SK-N-DZ (cell line): Measurements from ENCODE around the gene GALNT5.

Source experiments
- DNase-seq: peaks from one replicate; pipeline ENCODE4 v3.0.0-alpha.2; 2015; ENCODE audit warnings: low spot score

Gene GALNT5

DNA sequence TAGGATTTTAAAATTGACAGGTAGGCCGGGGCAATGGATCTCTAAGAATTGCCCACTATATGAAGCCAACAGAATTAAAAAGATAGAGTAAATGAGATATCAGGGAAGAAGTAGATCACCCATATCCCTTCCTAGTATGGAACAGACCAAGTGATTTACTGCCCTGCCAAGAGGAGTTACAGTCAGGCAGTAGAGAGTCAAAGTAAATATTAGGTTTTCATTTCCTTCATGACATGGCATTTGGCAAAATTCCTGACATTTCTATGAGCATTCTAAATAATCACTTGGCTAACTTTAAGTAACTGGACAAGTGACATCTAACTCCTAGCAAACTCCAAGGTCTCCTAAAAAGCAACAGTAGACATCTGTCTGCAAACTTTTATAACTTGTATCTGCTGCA lies 33.5 kb downstream of the GALNT5 start:
- no peak for DNase-seq

DNA sequence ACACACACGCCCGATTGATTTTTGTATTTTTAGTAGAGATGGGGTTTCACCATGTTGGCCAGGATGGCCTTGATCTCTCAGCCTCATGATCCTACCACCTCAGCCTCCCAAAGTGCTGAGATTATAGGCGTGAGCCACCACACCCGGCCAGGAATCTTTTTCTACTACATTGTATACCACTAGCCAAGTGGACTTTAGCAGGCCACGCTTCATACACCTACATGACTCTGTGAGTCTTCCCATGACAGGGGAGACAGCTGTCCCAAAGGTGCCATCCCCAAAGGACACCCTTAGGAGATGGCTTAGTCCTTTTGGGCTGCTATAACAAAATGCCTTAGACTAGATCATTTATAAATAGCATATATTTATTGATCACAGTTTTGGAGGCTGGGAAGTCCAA lies 35.3 kb downstream of the GALNT5 start:
- DNase-seq: no peak

DNA sequence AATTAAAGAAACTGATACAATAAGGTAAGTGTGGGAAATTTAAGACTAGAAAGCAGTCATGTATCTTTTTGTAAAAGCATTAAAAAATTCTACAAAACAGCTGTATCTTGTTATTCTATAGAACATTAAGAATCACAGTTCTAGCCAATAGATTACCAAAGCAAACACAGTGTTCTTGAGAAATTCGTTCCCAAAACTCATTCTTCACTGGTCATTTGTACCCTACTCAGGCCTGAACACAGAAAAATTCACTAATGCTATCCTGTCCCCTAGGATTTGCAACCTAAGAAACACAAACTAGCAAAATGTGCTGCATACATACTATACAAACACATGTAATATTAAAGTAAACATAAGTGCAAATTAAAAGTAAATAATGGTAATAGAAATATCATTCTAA lies 39.0 kb downstream of the GALNT5 start:
- DNase-seq: no peak

DNA sequence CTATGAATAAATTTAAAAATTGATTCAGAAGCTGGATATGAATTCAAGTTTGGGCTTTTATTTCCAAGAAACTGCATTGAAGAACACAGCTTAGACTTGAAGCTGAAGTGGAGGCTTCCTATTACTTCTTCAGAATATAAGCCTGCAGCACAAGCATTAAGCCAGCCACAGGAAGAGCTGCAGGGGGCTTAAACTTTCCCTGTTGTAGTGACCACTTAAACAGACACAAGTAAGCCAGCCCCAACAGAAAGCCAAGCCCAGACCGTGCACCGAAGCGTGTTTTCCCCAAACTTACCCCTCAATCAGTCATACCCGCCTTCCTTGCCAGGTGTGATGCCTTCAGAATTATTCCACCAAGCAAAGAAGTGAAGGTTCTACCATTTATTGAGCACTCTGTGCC lies 39.5 kb downstream of the GALNT5 start:
- no peak for DNase-seq

DNA sequence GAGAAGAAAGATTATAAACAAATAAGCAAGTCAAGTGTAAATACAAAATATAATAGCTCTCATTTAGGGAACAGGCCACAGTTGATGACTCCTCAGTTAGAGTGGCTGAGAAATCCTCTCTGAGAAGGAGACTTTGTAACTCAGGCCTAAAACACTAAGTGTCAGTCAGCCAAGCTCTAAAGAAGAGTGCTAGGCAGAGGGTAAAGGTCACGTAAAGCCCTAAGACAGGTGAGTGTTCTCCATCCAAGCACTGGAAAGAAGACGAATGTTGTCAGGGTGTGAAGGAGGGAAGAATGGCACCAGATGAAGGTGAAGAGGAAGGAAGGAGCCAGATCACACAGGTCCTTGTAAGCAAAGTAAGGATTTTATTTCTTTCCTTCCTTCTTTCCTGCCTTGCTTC lies 43.8 kb downstream of the GALNT5 start:
- no peak for DNase-seq

DNA sequence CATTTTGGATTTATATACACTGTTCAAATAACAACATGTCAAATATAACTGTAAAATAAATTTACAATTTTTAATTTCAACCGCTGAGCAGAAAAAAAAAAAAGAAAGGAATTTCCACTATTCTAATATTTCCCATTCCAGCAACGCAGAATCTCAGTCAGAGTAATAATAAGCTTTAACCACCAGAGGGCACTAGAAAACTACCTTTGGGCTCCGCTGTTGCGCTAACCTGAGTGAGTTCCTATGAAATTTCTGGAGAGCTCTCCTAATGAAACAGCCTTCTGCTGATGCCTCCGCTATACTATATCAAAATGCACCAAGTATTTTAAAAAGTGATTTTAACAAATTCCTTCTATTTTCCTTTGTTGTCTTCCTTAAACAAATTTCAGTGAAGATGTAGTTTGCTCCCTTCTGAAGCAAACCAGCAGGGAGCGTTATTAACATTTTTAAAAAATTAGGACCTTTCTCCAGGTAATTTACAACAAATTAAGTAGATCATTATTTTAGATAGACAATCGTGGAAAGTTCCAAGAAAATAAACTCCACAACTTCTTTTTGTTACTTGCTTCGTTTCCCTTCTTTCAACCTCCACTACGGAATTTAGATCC lies 45.1 kb downstream of the GALNT5 start:
- peak; percentile 41 for DNase-seq

DNA sequence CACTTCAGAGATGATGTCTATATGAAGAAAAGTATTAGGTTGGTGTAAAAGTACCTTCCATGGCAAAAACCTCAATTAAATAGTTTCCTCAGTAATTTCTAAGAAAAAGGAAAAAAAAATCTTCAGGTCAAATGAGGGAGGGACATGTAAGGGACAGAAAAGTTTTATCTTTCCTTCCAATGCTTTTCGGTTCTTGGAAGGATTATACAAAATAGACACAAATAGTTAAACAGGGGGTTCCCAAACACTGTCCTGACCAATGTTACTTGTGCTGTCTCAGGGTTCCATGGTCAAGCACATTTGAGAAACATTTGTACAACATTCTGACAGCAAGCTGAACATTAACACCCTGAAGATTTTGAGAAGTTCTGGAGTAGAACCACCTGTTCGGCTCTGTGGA lies 46.1 kb downstream of the GALNT5 start:
- no peak for DNase-seq

DNA sequence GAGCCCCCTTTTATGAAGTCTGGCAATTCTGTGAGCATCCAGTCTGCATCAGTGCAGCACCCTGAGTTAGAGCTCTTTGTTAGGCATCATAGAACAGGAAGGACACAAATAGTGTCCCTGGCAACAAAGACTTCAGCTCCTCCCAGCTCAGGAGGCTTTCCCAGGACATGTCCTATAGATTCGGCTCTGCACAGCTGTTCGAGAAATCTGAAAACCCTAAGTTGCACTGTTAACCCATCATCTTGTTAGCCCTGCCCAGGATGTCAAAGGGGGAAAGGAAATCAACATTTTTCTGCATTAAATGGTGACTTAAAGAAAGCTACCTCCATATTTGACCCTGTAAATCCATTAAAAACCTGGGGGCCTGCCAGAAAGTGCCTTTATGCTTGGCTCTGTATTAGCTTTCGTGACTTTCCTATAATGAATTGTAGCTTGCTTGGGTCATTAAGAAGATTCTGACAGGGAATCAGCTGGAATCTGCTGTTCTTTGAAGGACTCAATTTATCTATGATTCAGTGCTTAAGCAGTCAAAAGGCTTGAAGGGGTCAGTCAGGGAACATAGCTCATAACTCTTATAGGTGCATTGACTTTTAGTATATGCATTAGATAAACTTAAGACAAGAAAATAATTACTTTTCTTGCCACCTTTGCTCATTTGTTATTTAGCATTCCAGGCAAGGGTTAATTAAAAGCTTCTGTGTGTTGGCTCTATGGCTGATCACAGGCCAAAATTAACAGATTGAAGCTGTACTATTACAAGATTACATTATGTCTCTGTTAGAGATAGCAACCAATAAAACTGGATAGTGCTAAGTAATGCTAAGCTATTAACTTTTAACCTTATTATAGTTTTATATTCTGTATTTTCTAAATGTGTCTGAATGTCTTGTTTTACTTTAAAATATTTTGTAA lies 47.6 kb downstream of the GALNT5 start:
- DNase-seq: no peak

DNA sequence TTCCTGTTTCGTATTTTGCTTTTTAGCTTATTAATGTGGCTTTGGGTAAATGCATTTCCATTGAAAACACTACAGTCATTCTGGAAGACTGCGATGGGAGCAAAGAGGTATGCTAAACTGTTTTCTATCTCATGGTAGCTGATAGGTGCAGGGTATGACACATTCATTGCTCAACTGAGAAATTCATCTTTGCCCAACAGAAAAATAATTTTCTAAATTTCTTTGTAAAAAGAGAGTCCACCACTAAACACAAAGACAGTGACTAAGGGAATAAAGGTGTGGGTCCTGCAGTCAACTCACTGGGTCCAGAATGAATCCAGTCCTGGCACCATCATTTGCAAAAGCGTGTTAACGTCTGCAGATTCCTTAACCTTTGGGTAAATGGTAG lies 48.2 kb downstream of the GALNT5 start:
- DNase-seq: no peak

DNA sequence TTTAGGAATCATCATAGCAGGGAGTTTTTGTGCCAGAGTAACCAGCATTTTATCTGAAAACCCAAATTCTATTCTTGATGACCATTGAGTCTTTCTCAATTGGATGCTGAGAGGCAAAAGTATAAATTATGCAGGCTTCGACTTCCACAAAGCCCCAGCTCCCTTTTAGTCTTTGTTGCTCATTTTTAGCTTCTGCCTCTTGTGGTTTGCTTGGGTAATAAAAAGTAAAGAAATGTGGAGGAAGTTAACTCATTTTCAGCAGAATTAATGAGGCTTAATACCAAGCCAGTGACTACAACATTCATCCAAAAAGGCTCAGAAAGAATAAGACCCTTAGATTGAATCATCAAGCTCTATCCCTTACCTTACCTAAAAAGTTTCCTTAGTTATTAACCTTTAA lies 49.5 kb downstream of the GALNT5 start:
- DNase-seq: no peak

DNA sequence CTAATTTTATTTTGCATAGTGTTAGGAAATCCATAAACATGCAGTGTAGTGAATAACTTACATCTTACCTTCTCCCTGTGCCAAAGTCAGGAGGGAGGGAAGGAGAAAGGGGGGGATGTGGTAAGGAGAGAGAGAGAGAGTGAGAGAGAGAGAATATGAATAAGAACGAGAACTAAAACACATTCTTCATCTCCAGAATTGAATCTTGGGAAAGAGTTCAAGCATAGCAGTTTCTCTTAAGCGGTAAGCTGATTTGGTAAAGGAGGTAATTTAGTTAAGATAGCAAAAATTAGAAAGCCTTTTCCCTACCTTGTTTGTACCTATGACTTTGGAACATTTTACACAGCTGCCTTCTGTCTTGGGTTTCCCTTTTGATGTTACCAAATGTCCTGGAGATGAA lies 52.4 kb downstream of the GALNT5 start:
- DNase-seq: no peak

DNA sequence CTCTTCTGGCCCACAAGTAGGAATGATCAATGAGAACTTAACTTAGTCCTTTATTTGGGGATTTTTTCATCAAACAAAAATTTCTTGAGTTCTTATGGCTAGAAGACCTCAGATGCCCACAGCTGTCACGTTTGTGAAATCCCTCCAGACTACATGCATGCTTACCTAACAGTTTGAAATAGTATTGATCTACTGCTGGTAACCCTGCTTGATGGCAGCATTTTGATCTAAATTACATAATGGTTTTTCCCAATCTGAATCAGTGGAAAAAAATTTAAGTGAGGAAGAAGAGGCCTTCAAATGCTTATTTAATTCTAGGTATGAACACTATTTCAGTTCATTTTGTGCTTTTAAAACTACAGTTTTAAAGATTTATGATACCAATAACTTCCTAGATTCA lies 54.2 kb downstream of the GALNT5 start:
- no peak for DNase-seq

DNA sequence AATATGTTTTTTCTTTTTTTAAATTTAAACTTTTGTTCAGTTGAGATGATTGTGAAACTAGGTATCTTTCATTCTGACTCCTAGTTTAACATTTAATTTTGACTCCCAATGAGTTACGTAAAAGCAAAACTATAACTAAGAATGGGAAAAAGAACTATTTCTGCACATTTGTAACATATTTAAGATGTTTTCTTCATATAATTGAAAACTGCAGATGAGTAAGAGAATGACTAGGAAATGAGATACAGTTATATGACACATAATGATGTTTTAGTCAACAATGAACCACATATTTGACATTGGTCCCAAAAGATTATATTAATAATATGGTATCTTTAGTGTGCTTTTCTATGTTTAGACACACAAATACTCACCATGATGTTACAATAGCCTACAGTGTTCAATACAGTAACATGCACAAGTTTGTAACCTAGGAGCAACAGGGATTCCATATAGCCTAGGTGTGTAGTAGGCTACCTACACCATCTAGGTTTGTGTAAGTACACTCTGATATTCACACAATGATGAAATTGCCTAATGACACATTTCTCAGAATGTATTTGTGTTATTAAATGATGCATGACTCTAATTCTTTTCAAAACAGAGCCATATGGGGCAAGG lies 55.5 kb downstream of the GALNT5 start:
- DNase-seq: no peak

DNA sequence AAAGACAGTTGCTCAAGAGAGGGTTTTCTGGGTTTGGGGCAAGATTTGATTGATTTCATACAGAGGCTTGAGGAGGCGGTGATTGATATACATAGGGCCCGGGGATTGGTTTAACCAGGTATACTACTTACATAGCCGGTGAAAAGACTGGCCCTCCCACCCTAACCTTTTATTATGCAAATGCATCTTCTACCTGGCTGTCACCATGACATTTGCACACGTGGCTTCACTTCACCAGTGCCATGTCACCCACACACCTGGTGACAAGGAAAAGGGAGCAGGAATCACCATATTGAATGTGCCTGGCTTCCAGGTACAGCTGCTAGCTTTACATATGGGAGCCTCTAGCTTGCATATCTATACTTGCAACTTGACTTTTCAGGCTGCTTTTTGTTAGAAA lies 58.4 kb downstream of the GALNT5 start:
- DNase-seq: no peak

DNA sequence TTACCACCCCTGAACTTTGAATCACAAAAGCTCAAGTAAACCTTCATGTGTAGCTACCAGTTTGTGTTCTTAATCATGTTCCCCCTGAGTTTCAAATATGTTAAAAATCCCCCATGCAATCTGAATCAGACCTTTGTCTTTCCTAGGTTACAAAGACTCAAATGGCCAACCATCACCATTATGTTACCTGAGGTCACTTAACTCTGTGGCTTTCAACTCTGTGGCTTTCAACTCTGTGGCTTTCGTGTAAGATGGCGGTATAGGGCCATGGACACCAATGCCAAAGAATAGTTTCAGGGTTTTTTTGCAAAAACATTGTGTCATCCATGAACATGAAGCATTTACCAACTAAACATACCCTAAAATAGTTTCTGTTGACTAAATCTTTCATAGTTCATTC lies 61.4 kb downstream of the GALNT5 start:
- DNase-seq: no peak

DNA sequence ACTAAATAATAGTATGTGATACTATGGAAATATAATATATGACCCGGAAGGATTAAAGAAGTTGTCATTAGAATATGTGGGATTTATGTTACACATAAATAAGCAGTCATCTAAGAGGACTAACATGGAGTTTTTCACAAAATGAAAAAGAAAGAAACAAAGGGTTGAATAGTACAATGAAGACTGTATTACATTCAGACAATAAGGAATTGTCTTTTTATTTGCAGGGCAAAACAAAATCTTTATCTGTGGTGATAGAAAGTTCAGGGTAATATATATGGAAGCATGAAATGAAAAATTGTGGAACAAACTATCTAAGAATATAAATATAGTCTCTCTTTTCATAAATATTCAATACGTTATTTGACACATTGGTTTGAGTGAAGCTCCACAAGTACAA lies 62.3 kb downstream of the GALNT5 start:
- no peak for DNase-seq

DNA sequence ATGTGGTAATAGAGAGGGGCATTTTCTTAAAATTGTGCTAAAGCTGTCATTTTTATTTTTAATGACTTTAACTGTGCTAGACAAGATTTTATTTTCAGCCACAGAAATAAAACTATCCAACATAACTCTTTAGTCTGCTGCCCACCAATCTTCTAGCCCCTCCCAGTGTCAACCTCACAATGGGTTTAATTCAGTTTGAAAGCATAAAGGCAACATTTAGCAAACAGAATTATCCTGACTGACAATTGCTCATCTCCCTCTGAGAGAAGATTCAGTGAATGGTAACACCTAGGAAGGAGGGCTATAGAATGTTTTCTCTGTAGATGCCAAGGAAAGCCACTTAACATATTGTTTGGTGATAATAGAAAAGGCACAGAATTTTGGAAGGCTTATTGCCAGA lies 62.9 kb downstream of the GALNT5 start:
- no peak for DNase-seq

DNA sequence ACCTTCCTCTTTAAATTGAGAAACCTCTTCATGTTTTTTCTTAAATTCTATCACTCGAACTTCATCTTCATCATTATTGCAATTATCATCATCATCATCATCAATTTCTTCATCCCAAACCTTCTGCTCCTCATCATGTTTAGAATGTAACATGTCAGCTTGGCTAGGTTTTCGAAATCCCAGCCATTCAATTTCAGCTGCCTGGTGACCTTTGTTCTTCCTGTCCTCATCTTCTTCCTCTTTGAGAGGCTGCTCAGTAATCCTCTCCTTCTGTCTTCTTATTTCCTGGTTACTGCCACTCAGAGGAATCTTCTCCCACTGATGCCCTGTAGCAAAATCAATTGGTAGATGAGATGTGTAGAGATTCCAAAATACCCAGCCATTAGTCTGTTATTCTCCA lies 64.0 kb downstream of the GALNT5 start:
- DNase-seq: no peak

DNA sequence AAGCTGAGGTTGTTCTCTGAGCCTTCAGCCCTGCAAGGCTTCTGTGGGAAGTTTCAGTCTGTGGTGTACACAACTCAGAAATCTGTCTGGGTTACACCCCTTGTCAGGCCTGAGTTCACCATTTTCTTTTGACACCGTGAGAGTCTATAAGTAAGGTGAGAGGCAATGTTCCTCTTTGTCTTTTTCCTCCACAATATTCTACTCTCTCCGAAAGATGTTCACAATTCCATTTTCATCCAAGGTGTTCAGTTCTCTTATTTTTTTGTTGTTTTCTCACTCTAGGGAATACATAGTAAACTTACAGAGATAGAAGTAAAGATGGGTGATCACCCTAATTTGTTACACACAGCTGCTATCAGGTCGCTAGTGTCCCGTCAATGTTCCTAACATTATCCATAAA lies 64.9 kb downstream of the GALNT5 start:
- no peak for DNase-seq

DNA sequence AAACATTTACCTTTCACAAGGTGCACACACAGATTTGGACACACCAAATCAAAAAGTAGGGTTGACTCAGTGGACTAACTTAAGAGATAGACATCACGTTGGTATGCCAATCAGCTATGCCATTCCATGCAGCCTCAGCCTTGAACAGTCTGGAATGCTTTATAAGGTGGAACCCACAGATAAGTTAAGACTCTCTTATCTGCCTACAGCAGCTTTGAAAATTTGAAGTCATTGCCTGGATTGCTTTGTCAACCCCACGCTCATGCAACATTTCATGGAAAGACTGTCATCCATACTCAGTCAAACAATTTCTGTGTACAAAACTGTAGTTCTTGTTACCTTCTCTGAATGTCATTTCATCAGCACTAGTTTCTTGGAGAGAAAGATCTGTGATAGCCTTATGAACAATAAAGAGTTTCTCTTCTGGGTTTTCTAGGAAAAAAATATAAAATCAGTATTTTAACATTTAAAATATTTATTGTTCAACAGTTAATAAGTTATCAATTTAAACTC lies 66.9 kb downstream of the GALNT5 start:
- DNase-seq: no peak

DNA sequence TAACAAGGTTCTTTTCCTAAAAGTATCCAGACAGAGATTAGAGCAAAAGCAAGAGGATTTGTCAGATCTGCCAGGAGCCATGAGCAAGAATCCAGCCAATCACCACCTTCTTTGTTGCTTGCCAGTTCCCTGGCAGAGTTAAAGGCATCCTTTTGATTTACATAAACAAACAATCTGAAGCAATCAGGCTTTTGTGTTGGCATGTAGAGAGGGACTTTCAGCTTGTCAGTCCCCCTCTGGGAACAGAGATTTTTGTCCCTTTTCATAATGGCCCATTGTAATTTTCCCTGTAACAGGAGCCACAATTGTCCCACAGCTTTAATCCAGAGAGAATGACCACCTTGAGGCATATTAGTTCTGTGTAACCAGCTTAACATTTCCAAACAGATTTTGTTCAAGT lies 68.3 kb downstream of the GALNT5 start, which contains the start of gene ERMN:
TSS of gene ERMN (minus strand) at position 39 of the 400 bp plus-strand sequence. CDS start 182 bp downstream, outside the sequence.
- no peak for DNase-seq

DNA sequence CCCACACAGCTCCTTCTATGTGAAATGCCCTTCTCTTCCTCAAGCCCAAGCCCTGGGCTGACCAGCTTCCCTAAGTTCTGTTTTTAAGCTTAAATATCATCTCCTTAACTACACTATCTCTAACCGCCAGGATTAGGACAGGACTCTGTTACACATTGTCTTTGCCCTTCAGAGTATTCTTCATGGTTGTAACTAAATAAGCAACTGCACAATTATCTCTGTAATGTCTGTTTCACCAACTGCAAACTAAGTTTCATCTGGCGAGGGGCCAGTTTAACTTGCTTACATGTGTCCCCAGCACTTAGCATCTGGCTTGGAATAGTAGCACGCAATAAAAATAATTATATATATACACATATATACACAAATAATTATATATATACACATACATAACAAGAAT lies 69.2 kb downstream of the GALNT5 start:
- DNase-seq: no peak

DNA sequence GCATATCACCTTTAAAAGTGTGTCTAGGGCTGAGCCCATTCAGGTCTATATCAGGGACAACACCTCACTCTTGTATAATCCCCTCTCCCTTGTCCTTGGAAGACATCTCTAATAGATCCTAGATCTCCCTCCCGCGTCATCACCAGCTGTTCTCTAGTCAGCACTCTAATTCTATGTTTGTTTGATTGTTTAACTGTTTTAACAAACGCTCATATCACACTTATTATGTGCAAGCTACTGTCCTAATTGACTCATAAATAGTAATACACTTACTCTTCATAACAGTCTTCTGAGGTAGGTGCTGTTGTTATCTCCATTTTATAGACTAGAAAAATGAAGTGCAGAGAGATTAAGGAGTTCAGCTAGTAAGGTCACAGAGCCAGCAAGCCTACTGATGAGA lies 69.7 kb downstream of the GALNT5 start:
- DNase-seq: no peak
